Spleen (tissue), 7 donors: ENCODE measurements around the gene ACSM2A.
"Not testable (repeated sequence)": the region's sequence is repeated elsewhere in the genome, so short reads cannot be mapped to it uniquely, and the experiment has no call there.

Experiments
- POLR2AphosphoS5 ChIP-seq, 3 donors: sonication (generic); formaldehyde crosslinking; IDR thresholded peaks; one replicate each; pipeline ENCODE4 v1.5.1; 2017; ENCODE audit warnings: antibody characterized with exemption in 3 of 3
- TF ChIP-seq, protein P1 (sequence below), 11 experiments: fragments of 200-600 bp in 7 of 11; fragments of 450-650 bp in 4 of 11; sonication (generic) in 4 of 11; IDR thresholded peaks in 8 of 11; conservative IDR thresholded peaks in 3 of 11; 1 replicate in 7 of 11; 2 replicates in 4 of 11; pipeline versions ENCODE4 v1.4.0 to v1.8.0; 2016 to 2021; ENCODE audit warnings: antibody characterized with exemption in 11 of 11, inconsistent platforms in 4 of 11, mild to moderate bottlenecking in 1 of 11
- donor health status: DM: no; HTN: no; CAD: no; lungs with moderate emphysema.
- donor health status: DM: no; HTN: no; CAD: no.
- donor health status: DM: no; HTN: no; CAD: no.

DNA sequence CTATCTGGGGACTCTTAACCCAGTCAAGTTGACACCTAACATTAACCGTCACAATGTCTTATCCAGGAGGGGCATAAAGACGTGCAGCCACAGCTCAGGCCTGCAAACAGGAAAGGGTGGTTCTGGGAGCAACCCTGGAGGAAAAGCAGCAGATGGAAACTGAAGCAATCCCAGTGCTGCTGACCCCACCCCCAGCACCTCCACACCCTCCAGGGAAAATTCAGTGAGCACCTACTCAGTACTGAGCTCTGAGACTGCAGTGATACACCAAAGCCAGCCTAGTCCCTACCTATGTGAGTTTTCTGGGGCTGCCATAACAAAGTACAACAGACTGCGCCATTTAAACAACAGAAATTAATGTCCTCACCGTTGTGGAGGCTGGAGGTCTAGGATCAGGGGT, 9.5 kb upstream of the ACSM2A start:
- TF ChIP-seq, protein P1, sequence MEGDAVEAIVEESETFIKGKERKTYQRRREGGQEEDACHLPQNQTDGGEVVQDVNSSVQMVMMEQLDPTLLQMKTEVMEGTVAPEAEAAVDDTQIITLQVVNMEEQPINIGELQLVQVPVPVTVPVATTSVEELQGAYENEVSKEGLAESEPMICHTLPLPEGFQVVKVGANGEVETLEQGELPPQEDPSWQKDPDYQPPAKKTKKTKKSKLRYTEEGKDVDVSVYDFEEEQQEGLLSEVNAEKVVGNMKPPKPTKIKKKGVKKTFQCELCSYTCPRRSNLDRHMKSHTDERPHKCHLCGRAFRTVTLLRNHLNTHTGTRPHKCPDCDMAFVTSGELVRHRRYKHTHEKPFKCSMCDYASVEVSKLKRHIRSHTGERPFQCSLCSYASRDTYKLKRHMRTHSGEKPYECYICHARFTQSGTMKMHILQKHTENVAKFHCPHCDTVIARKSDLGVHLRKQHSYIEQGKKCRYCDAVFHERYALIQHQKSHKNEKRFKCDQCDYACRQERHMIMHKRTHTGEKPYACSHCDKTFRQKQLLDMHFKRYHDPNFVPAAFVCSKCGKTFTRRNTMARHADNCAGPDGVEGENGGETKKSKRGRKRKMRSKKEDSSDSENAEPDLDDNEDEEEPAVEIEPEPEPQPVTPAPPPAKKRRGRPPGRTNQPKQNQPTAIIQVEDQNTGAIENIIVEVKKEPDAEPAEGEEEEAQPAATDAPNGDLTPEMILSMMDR (IDR thresholded peaks at IDR 0.05 in 8 of 11, conservative IDR thresholded peaks at IDR 0.05 in 3 of 11) = not testable (repeated sequence)
- not testable (repeated sequence) for TF ChIP-seq POLR2AphosphoS5 (IDR thresholded peaks at IDR 0.05)
